G401.6 (cell line): Measurements from ENCODE around the gene STPG2.
A peak's percentile ranks its signal among the peaks of the same experiment; 100 is the strongest.

Experiments
- FAIRE-seq: peaks from 2 replicates; lab custom pipeline; 2012; peaks lifted over from hg19 to GRCh38; lab: Jason Lieb, UNC

Gene STPG2

DNA sequence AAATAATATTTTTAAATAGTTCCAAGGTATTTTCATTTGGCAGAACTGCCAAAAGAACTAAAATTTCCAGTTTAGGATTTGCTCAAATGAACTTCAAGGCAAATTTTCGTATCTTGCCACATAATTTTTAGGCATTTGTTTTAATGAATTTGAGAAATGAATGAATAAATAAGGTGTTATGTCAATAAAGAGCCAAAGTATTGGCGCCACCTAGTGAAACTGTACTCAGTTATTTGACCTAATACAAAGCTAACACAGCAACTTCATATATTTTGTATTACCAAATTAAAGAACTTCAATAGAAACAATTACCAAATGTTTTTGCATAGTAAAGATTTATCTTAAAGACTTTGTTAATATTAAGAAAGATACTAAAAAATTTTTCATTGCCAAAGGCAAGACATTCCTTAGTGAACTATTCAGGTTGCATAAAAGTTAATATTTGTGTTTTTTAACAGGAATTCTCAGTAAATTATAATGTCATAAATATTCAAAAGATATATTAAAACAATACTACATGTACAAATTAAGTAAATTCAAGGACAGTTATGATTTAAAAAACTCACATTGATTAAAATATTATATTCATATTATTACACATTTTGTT is 50.3 kb downstream of the STPG2 start:
- FAIRE-seq, result peak; percentile 86

DNA sequence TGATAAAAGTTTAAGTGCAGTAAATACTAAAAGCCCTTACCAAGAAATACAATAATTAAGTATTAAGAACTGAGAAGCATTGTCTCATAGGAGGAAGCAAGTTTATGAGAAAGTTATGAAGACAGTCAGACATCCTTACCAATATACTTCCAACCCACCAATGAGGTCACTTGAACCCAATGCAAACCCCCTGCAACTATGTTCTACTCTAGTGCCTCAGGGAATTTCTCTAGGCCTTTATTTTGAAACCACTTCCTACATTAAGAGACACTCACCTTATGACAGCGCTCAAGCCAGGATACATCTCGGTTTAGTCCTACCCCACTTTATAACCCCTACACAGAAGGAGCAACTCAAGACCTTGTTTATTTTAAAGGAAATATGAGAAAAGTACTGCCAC is 61.3 kb downstream of the STPG2 start:
- FAIRE-seq, result no peak

DNA sequence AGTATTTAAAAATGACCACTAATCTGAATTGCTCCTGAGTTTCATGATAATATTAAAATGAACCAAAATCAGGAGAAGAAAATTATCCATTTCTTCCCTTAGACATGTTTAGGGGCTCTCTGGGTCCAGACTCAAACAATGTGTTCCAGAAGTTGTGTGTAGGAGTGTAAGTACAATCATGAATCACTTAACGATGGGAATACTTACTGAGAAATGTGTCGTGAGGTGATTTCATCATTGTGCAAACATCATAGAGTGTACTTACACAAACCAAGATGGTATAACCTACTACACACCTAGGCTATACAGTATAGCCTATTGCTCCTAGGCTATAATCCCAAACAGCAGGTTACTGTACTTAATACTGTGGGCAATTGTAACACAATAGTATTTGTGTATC is 74.8 kb downstream of the STPG2 start:
- no peak for FAIRE-seq

DNA sequence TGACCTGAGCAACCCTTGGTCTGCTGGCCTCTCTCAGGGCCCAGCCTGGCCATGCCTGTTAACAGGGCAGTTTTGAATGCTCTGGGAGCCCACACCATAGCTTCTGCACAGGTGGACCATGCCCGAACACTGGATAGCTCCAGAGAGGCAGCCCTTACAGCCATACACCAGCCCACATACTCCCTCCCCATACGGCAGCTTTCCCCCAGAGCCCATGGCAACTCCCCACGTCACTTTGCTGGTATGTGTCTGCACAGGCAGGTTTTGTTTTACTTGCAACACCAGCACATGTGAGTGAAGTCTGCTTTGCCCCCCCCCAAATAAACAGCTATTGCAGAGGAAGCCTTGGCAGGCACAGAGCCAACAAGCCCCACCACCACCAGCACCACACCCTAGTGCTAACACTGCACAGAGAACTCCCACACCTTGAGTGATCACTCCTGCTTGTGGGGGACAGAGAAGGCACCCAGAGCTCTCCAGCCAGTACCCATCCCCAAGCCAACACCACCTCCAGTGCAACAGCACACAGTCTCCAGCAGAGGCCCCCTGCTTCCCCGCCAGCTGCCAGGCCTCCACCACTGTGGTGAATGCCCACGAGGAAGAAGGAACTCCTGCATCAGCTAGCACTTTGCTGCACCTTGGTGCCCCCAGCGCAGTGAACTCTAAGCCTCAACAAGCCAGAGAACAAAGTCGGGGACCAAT is 87.3 kb downstream of the STPG2 start:
- no peak for FAIRE-seq

DNA sequence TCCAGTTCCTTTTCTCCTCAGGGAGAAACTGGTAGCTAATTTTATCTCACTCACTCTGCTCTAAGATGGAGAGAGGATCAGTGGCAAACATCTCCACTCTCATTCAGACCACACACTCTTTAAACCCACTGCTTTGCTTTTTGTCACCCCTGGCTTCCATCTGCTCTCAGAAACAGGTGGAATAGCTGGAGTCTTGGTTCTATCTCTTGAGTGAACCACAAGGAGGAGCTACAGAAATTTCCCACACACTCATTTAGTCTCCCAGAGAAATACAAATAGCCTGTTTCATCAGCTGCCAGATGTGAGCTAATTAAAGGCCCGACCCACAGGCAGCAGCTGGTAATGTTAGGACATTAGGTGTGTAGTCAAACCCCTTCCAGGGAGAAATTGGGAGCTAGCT is 96.6 kb downstream of the STPG2 start:
- FAIRE-seq, result no peak

DNA sequence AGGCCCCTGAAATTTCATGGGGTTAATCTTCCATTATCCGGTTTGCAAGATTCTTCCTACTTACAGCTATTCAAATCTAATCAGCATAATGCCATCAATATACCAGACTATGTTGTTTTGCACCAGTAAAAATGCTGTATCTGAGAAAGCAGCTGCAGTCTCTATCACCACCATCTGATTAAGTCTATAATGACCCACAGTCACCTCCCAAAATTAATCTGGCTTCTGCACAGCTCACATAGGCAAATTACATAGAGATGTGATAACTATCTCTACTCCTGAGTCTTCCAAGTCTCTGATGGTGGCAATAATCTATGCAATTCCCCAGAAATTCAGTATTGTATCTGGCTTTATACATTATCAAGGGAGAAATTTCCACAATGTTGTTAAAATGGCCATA is 113.2 kb downstream of the STPG2 start:
- FAIRE-seq, result no peak

DNA sequence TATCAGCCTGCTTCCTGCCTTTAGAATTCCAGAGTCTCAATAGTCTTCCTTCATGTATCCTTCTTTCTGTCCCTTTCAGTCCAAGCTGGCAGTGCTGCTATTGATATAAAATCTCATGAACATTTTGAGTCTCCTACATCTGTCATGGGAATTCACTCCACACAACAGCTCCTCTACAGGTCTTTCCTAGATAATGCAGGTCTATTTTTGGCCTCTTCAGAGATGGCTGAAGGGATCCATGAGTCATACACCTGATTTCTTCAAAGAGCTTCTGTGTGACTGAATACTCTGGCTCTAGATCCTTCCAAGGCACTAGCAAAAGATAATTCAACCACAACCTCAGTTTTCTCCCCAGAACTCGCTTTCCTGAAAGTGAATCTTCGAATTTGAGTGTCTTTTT is 115.4 kb downstream of the STPG2 start:
- no peak for FAIRE-seq

DNA sequence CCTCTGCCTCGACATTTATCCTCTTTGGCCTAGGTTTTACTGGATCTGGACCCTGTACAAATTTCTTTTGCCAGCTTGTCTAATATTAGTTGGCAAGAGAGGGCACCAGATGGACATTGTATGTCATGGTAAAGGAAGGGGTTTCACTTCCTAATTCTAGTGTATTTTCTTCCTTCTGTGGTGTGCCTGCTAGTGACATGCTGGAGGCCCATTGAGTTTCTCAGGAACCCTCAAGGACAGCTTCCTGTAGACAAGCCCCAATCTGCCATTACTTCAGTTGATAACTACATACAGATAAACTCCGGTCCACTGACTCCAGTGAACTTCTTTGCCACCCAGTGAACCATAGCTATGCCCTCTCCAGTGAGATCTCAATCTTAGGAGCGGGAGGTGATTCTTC is 116.9 kb downstream of the STPG2 start:
- no peak for FAIRE-seq

DNA sequence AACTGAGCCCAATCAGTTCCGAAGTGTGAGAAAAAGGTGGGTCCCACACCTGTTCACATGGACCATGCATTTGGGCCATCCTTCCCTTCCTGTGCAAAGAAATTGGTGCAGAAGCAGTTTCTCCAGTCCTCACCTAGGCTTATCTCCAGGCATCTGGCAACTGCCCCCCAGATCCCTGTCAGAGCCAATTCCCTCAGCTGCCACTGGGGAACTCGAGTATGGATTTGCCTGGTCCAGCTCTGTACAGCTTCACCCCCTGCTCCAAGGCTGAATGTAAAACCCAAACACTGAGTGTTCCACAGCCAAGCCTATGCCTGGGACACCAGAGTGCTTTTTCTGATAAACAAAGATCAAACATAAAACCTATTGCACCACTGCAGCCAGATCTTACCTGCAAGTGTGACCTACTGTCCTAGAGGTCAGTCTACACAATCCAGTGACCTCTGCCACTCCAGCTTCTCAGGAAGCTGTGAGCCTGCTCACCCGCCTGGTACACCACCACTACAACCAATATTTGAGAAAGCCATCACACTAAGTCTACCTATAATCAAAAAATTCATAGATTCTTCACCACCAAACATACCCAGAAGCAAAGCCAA is 136.4 kb downstream of the STPG2 start:
- FAIRE-seq, result no peak

DNA sequence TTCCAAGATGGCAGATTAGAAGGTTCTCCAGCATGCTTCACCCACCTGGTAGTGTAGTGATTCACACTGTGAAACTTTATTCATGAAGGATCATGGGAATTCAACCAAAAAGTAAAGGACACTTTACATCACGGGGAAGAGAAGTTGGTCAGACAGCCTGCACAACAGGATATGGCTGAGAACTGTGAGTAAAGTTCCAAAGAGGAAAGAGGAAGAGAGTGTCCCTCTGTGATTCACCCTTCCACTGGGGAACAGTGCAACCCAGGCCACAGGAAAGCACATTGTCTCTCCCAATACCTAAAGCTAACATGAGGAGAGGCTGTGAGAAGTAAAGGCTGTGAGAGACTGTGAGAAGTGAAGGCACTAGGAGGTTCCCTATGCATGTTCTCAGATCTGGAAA is 137.2 kb downstream of the STPG2 start:
- no peak for FAIRE-seq

DNA sequence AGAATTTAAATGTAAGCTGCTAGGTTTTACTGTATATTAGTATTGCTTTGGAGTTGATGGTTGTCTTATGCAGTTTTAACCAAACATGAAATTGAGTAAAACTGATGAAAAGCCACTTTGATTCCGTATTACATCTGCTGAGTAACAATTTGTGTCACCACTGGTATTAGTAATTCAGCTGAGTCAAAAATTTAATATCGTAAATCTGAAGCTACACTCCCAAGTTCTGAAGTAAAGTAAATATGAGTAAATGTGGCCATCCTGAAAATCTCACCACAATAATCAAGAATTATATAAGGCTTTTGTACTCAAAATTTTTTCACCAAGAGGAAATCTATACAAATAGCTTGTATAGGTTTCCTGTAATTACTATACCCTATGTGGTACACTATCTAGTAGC is 142.3 kb downstream of the STPG2 start:
- FAIRE-seq, result no peak

DNA sequence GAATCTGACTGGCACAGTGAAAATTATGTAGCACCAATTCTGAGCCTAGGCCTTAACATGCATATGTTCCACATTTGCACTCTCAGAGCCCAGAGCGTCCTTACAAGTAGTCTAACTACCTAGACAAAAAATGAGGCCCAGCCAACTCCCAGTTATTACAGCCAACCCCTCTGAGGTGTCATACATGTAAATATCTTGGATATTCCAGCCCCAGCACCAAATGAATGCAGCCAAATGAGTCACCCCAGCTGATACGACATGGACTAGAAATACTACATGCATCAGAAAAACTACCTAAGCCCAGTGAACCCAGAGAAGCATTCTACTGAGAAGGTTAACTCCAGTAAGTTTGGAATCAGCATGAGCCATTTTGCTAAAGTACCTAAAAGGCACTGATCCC is 145.1 kb downstream of the STPG2 start:
- FAIRE-seq, result no peak

DNA sequence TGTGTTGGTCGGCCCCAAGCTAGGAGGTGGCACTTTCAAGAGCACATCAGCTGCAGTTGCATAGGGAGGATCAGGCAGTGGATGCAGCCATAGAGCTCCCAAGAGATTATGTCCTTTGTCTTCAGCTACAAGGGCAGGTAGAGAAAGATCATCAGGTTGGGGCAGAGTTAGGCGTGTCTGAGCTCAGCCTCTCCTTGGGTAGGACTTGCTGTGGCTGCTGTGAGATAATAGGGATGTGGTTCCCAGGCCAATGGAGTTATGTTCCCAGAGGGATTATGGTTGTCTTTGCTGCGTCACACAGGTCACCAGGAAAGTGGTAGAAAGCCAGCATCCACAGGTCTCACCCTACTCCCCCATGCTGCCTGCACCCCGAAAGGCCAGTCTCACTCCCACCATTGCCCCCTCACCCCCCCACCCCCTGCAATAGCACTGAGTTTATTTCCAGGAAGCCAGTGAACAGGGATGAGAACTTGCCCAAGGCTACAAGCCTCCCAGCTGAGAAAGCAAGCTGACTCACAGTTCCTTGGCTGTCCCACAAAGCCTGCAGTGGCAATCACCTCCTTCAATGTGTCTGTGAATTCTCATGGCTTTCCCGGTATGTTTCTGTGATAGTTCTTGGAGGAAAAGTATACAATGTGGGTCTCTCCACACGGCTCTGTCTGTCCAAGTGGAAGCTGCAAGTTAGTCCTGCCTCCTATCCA is 148.4 kb downstream of the STPG2 start:
- FAIRE-seq, result no peak

DNA sequence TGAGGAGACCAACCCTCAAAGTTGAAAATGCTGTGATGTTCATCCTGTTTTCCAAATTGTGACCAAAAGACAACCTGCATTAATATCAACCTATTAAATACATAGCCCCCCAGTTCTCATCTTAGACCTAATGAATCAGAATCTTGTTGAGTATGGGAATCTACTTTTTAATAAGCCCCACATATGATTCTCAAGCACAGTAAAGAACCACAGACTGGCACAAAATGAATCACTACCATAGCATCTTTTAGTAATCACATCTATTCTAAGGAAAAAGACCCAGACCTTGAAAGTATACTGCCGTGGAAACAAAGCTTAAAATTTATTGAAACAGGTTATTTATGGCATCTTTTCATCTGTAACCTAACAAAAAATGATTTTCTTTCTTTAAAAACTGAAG is 152.9 kb downstream of the STPG2 start:
- no peak for FAIRE-seq

DNA sequence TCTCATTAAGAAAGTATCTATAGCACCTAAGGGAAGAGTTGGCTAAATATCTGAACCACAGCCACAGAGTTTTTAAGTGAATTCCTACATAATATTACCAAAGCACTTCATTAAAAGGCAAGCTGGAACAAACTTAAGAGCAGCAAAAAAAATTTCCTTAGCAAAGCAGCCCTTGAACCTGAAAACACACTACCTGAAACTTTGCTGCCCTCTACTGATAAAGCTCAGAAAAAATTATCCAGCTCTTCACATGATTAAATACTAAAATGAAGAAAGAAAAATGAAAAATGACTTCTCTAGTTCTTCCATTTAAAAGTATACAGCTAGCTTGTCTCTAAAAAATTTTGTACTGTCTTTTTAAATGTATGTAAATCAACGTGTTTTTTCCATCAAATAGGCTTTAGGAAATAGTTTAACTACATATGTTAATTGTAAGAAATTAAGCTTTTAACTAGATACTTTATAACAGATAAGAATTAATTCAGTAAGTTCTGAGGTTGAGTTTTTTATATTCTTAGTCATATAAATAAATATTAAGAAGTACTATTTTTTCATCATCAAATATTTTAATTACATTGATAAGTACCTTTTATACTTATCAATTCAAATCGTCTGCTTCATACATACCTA is 156.1 kb downstream of the STPG2 start:
- peak; percentile 82 for FAIRE-seq

DNA sequence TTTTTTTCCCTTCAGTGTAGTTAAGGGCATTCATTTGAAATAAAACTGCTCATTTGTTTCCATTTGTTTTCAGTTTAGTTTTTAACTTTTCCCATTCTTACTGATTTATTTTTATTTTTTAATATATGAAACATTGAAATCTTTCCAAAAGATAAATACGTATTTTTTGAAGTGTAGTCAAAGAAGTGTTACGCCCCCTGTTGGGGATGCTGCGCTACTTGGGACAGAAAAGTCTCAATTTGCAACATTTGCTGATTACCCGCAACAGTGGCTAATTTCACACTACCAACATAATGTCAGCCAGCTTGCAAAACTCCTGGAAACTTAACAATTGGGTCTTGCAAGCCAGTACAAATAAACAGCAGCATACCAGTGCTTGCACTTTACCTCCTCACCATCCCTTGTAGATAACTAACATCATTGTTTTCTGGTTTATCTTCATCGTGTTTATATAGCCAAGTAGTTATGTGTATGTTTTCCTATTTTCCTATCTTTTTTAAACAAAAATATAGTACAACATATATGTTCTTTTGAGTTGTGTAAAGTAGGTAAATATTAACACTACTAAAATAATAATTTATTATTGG is 158.6 kb downstream of the STPG2 start:
- FAIRE-seq, result no peak

DNA sequence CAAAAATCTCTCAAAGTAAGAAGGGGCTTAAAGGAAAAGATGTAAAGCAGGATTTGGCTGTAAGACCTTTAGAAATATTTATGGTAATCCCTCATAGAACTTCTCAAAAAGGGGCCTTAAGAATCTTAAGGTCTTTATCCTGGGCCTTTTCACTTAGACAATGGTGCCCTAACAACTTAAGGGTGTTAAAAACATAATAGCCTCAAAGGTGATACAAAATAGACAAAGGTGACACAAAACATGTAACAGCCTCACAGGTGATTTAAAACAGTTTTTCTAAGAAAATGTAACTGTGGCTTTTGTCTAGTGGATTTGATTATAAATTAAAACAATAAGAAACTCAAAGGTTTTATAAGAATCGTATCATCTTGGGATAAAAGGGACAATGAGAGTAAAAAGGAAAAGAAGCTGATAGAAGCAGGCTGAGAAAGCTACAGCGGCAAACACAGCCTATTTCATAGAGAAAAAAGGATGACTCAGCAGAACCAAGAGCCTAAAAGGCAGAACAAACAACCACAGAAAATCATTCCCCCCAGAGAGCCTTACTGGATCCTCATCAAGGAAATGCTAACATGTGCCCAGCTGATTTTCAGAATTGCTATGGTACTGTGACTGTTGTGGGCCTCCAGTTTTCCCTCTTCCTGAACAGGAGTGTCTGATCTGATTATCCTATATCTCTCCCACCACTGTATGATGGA is 164.3 kb downstream of the STPG2 start:
- FAIRE-seq, result no peak

DNA sequence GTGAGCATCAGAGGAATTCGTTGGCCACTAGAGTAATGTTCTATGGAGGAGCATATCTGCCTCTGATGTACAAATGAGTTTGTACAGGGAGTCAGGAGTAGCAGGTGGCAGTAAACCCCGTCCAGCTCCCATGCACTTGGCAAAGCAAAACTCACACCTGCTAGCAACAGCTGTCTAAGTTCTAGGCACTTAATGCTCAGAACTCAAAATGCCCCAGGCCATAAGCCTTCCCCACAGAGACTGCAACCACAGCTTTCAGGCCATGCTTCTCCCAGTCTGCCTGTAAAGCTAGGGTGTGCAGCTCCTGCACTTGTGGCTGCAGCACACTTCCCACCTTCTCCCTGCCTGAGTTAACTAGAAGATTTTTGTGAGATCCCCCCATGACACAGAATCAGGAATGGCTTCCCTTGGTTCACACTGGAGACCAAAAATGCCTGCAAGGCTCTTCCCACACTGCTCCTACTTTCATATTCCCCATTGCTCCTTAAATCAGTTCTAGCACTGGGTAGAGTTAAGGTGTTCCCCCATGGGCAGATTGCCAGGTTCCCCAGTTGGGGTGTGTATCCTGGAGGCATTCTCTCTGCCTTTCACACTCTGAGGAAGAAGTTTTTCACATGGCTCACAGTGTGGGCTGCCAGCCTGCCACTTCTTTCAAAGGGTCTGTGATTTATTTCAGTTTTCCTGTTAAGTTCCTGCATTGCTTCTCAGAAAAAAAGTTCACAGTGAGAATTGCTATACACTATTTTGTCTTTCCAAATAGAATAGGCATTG is 189.9 kb downstream of the STPG2 start:
- FAIRE-seq, result no peak

DNA sequence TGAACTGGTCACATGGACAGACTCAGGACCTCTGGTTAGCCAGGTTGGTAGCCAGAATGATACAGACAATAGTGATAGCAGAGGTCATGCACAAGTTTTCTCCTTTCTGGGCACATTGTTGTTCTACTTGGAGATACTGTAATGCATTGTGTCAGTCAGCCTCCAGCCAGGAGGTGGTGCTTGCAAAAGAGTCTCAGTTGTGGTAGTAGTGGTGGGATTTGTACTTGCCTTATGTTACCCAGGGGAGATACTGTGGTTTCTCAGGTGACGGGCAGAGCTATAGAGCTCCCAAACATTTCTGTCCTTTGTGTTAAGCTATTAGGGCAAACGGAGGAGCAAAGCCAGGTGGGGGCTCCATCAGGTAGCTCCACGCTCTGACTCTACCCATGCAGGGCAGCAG is 190.5 kb downstream of the STPG2 start:
- FAIRE-seq, result no peak

DNA sequence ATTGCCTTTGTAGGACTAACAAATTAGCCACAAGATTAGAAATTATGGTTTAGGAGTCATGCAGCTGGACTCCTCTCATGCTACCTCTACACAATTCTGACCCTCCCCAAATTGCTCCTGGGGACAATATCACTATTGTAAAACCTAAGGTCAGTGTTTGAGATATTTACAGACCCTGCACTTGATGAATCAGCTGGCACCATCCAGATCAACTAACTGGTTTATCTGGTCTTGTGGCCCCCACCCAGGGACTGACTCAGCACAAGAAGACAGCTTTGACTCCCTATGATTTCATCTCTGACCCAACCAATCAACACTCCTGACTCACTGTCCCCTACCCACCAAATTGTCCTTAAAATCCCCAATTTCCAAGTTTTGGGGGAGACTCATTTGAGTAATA is 192.4 kb downstream of the STPG2 start:
- no peak for FAIRE-seq

DNA sequence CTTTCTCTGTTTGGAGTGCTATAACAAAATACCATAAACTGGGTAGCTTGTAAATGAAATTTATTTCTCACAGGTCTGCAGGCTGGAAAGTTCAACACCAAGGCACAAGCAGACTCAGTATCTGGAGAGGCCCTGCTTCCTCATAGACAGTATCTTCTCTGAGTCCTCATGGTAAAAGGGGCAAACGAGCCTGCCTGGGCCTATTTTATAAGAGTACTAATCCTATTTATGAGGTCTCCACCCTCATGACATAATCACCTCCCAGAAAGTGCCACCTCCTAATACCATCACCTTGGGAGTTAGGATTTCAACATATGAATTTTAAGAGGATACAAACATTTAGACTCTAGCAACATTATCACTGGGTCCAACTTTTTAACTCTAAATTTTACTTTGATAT is 200.3 kb downstream of the STPG2 start:
- no peak for FAIRE-seq
